Tibial artery (tissue), 4 donors: ENCODE measurements around the gene GMEB2.

Source experiments
- DNase-seq, 2 donors: peaks; one replicate each; pipeline ENCODE4 v3.0.0-alpha.2; 2019
- H3K27ac ChIP-seq, 2 donors: fragments of 200-600 bp; sonication (generic) in 1 of 2; 1 replicate in 1 of 2; 2 replicates in 1 of 2; pipeline ENCODE4 v1.5.1; 2018 to 2019; ENCODE audit warnings: mild to moderate bottlenecking in 1 of 2
- H3K27me3 ChIP-seq, 2 donors: fragments of 200-600 bp; sonication (generic) in 1 of 2; one replicate each; pipeline versions ENCODE4 v1.5.1 to v1.6.0; 2016 to 2019
- H3K36me3 ChIP-seq, 3 donors: fragments of 200-600 bp; sonication (generic) in 2 of 3; one replicate each; pipeline ENCODE4 v1.5.1; 2016 to 2019; ENCODE audit warnings: mild to moderate bottlenecking in 2 of 3
- H3K4me1 ChIP-seq, 4 donors: fragments of 200-600 bp; sonication (generic) in 2 of 4; 1 replicate in 3 of 4; 2 replicates in 1 of 4; pipeline ENCODE4 v1.5.1; 2016 to 2019
- H3K4me3 ChIP-seq, 2 donors: fragments of 200-600 bp; sonication (generic) in 1 of 2; 1 replicate in 1 of 2; 2 replicates in 1 of 2; pipeline ENCODE4 v1.5.1; 2018 to 2019; ENCODE audit warnings: mild to moderate bottlenecking in 2 of 2
- H3K9me3 ChIP-seq, 3 donors: fragments of 200-600 bp; sonication (generic) in 1 of 3; one replicate each; pipeline ENCODE4 v1.5.1; 2016 to 2019
- CTCF ChIP-seq, 2 experiments: fragments of 200-600 bp in 1 of 2; fragments of 450-650 bp in 1 of 2; IDR thresholded peaks; one replicate each; pipeline ENCODE4 v1.5.1; 2017 to 2019; ENCODE audit warnings: antibody characterized with exemption in 2 of 2, mild to moderate bottlenecking in 1 of 2, moderate library complexity in 1 of 2
- intact Hi-C: fragments of 100-400 bp; cut with DNase I; formaldehyde crosslinking; loops from one replicate; pipeline ENCODE4 v1.15.0; 2023; ENCODE audit warnings: low total_unique reads

Gene GMEB2

GRCh38 chr20:63578224-63579016, 48.5 kb downstream of the GMEB2 start:
- Histone ChIP-seq H3K4me1 (peaks cover 0 to 10% (median 9%) of the 10 kb centered on the region in 4 donors), H3K9me3 (no peaks in the 10 kb centered on the region), H3K27ac (no peak overlapping the region), H3K36me3 (no peaks in the 10 kb centered on the region), H3K4me3 (no peak overlapping the region), H3K27me3 (peaks cover 0 to 24% of the 10 kb centered on the region in 2 donors)
- no peak for TF ChIP-seq CTCF (IDR thresholded peaks at IDR 0.05)
- intact Hi-C loops: no loop called here
- no peak for DNase-seq

DNA sequence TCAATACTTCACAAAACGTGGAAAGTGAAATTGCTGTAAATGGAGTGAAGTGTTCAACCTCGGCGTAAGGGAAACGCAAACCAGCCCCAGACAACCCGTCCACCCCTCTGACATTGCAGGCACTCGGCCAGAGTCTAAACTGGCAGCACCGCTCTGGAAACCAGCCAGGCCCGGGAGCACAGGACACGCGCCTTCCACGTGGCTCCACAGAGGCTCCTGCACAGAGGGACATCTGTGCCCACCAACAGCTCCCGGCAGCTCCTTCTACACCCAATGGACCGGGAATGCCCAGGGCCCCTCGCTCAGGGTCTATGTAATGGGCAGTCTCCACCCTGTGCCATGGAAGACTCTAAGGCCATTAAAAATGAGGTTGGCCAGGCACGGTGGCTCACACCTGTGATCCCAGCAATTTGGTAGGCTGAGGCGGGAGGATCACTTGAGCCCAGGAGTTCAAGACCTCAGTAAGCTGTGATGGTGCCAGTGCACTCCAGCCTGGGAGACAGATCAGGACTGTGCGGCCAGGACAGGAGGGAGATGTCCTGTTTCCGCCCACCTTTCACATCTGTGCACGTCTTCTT, 49.5 kb downstream of the GMEB2 start:
- no peak for DNase-seq
- intact Hi-C loops: no loop called here
- Histone ChIP-seq H3K27ac (no peak overlapping the region), H3K36me3 (no peaks in the 10 kb centered on the region), H3K4me1 (peaks cover 0 to 18% (median 15%) of the 10 kb centered on the region in 4 donors), H3K9me3 (no peaks in the 10 kb centered on the region), H3K27me3 (peaks cover 0 to 24% of the 10 kb centered on the region in 2 donors), H3K4me3 (no peak overlapping the region)
- no peak for TF ChIP-seq CTCF (IDR thresholded peaks at IDR 0.05)

GRCh38 chr20:63576311-63576710, 50.6 kb downstream of the GMEB2 start:
- H3K27me3 ChIP-seq: peaks cover 0 to 24% of the 10 kb centered on the region in 2 donors
- peaks cover 0 to 18% (median 15%) of the 10 kb centered on the region in 4 donors for H3K4me1 ChIP-seq
- intact Hi-C loops: no loop called here
- H3K4me3 ChIP-seq: no peak overlapping the region
- peaks cover 0 to 5% (median 0%) of the 10 kb centered on the region in 3 donors for H3K36me3 ChIP-seq
- H3K9me3 ChIP-seq: no peaks in the 10 kb centered on the region
- TF ChIP-seq CTCF (IDR thresholded peaks at IDR 0.05): no peak
- no peak overlapping the region for H3K27ac ChIP-seq
- no peak for DNase-seq

DNA sequence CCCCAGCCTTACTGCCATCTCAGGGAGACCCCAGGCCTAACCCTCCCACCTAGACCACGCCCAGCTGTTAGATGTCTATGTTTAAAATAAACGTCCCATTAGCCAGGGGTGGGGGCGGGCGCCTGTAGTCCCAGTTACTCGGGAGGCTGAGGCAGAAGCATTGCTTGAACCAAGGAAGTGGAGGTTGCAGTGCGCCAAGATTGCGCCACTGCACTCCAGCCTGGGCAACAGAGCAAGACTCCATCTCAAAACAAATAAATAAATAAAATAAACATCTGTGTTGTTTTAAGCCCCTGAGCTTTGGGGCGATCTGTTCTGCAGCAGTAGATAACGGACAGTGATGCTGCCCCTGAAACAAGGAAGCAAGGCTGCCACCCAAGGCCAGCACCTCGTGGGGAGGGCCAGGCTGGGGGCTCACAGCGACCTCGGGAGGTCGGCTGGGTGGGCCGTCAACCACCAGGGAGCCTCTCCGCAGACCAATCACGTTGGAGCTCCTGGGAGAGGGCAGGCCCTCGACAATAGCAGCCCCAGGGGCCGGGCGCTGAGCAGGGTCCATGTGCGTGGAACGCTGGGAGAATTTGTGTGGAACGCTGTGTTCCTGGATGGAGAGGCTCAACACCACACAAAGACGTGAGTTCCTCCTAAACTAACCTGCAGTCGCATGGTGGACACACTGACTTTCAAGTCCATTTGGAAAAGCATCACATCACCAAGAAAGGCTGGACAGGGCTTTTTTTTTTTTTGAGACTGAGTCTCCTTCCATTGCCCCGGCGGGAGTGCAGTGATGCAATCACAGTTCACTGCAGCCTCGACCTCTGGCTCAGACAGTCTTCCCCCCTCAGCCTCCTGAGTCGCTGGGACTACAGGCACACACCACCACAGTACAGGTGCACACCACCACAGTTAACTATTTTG, 51.8 kb downstream of the GMEB2 start:
- no peak for TF ChIP-seq CTCF (IDR thresholded peaks at IDR 0.05)
- peaks cover 0 to 5% (median 0%) of the 10 kb centered on the region in 3 donors for H3K36me3 ChIP-seq
- no peaks in the 10 kb centered on the region for H3K9me3 ChIP-seq
- no peak for DNase-seq
- no peak overlapping the region for H3K27ac ChIP-seq
- intact Hi-C loops: no loop called here
- peaks cover 0 to 24% of the 10 kb centered on the region in 2 donors for H3K27me3 ChIP-seq
- peaks cover 0 to 18% (median 15%) of the 10 kb centered on the region in 4 donors for H3K4me1 ChIP-seq
- H3K4me3 ChIP-seq: peak overlapping the region in 1 of 2 donors; percentile 98

- peaks cover 0 to 5% (median 0%) of the 10 kb centered on the region in 3 donors for H3K36me3 ChIP-seq
- no peak for TF ChIP-seq CTCF (IDR thresholded peaks at IDR 0.05)
- no peaks in the 10 kb centered on the region for H3K9me3 ChIP-seq
- peak; percentile 68 to 84 for DNase-seq
- peaks cover 0 to 20% of the 10 kb centered on the region in 2 donors for H3K27me3 ChIP-seq
- H3K4me3 ChIP-seq: peak within 1 kb of the TSS; percentile 64 to 98
- H3K27ac ChIP-seq: peak within 1 kb of the TSS; percentile 64 to 80
- intact Hi-C loops: no loop called here
- H3K4me1 ChIP-seq: peaks cover 0 to 18% (median 15%) of the 10 kb centered on the region in 4 donors
Measured at GRCh38 chr20:63574156-63574828, 52.6 kb downstream of the GMEB2 start, which contains the start of gene HELZ2. Gene HELZ2 (minus strand): TSS chr20:63574239. CDS start chr20:63572385, 1,854 bp downstream.
